Measurements from ENCODE around the gene TMEM235.

TMEM235 gene

GRCh38 chr17:78248051-78248914, 16.9 kb downstream of the TMEM235 start:
- no peak for DNase-seq
- Histone ChIP-seq H3K27me3 (ENCODE audit: control insufficient read depth in 1 of 2, insufficient read depth in 1 of 2, low read length in 2 of 2) (peaks cover 0 to 27% of the 10 kb centered on the region in 2 experiments), H3K4me1 (ENCODE audit: control insufficient read depth, insufficient read depth, low read depth, low read length) (peaks cover 6% of the 10 kb centered on the region), H4K91ac (ENCODE audit: low read length) (peak overlapping the region; percentile 83), H3K79me1 (replicated peaks; ENCODE audit: low read length, poor library complexity, severe bottlenecking) (no peaks in the 10 kb centered on the region), H2BK12ac (ENCODE audit: low read length in 2 of 2) (peak overlapping the region; percentile 29 to 73), H2AK5ac (ENCODE audit: low read length, severe bottlenecking) (no peak overlapping the region), H3K27ac (ENCODE audit: low read length, poor library complexity, severe bottlenecking) (no peak overlapping the region), H2BK15ac (ENCODE audit: low read depth, poor library complexity, severe bottlenecking) (no peak overlapping the region), H3K36me3 (ENCODE audit: control insufficient read depth in 1 of 2, insufficient read depth in 2 of 2, low read depth in 1 of 2, low read length in 2 of 2) (no peaks in the 10 kb centered on the region), H3K4me3 (ENCODE audit: insufficient read depth in 1 of 2, low read depth in 1 of 2, low read length in 2 of 2) (no peak overlapping the region), H3K4ac (ENCODE audit: low read depth in 1 of 2, low read length in 2 of 2) (no peak overlapping the region), H2BK120ac (ENCODE audit: low read depth, low read length) (peak overlapping the region; percentile 30), H3K9me3 (ENCODE audit: control insufficient read depth, low read length) (no peaks in the 10 kb centered on the region), H2BK5ac (ENCODE audit: low read depth, low read length, poor library complexity, severe bottlenecking) (no peak overlapping the region), H2AFZ (ENCODE audit: low read depth, low read length) (no peak overlapping the region), H3K4me2 (ENCODE audit: low read length, poor library complexity, severe bottlenecking) (no peak overlapping the region), H4K8ac (ENCODE audit: low read length) (peak overlapping the region; percentile 16), H3K9ac (ENCODE audit: low read length) (no peak overlapping the region), H3K18ac (ENCODE audit: low read depth in 1 of 2, low read length in 2 of 2) (peak overlapping the region; percentile 58 to 60), H3K23ac (ENCODE audit: low read length in 2 of 2) (no peak overlapping the region), H3K14ac (ENCODE audit: low read length in 2 of 2) (no peak overlapping the region)
- 93% methylated on average over 28 of the region's 30 CpGs for WGBS

GRCh38 chr17:78249074-78249817, 17.8 kb downstream of the TMEM235 start:
- no peak overlapping the region for H2BK120ac ChIP-seq (ENCODE audit: low read depth, low read length)
- no peak overlapping the region for H3K14ac ChIP-seq (ENCODE audit: low read length in 2 of 2)
- H3K9ac ChIP-seq (ENCODE audit: low read length): no peak overlapping the region
- peaks cover 2% of the 10 kb centered on the region for H3K79me1 ChIP-seq (replicated peaks; ENCODE audit: low read length, poor library complexity, severe bottlenecking)
- 93% methylated on average over 16 of the region's 16 CpGs for WGBS
- H2BK15ac ChIP-seq (ENCODE audit: low read depth, poor library complexity, severe bottlenecking): no peak overlapping the region
- peaks cover 10% of the 10 kb centered on the region for H3K4me1 ChIP-seq (ENCODE audit: control insufficient read depth, insufficient read depth, low read depth, low read length)
- H4K91ac ChIP-seq (ENCODE audit: low read length): peak overlapping the region; percentile 45
- H4K8ac ChIP-seq (ENCODE audit: low read length): no peak overlapping the region
- no peak overlapping the region for H2AFZ ChIP-seq (ENCODE audit: low read depth, low read length)
- no peak overlapping the region for H3K18ac ChIP-seq (ENCODE audit: low read depth in 1 of 2, low read length in 2 of 2)
- peaks cover 0 to 27% of the 10 kb centered on the region in 2 experiments for H3K27me3 ChIP-seq (ENCODE audit: control insufficient read depth in 1 of 2, insufficient read depth in 1 of 2, low read length in 2 of 2)
- H3K36me3 ChIP-seq (ENCODE audit: control insufficient read depth in 1 of 2, insufficient read depth in 2 of 2, low read depth in 1 of 2, low read length in 2 of 2): no peaks in the 10 kb centered on the region
- no peak overlapping the region for H3K4ac ChIP-seq (ENCODE audit: low read depth in 1 of 2, low read length in 2 of 2)
- no peak overlapping the region for H3K4me2 ChIP-seq (ENCODE audit: low read length, poor library complexity, severe bottlenecking)
- H2BK12ac ChIP-seq (ENCODE audit: low read length in 2 of 2): peak overlapping the region; percentile 4 to 23
- H3K27ac ChIP-seq (ENCODE audit: low read length, poor library complexity, severe bottlenecking): no peak overlapping the region
- H3K23ac ChIP-seq (ENCODE audit: low read length in 2 of 2): no peak overlapping the region
- H3K4me3 ChIP-seq (ENCODE audit: insufficient read depth in 1 of 2, low read depth in 1 of 2, low read length in 2 of 2): no peak overlapping the region
- H2AK5ac ChIP-seq (ENCODE audit: low read length, severe bottlenecking): no peak overlapping the region
- DNase-seq: no peak
- H3K9me3 ChIP-seq (ENCODE audit: control insufficient read depth, low read length): no peaks in the 10 kb centered on the region
- no peak overlapping the region for H2BK5ac ChIP-seq (ENCODE audit: low read depth, low read length, poor library complexity, severe bottlenecking)

- WGBS: 82% methylated on average over 20 of the region's 20 CpGs
Observed at GRCh38 chr17:78249818-78250806, 18.7 kb downstream of the TMEM235 start.

More at GRCh38 chr17:78249818-78250806, 18.7 kb downstream of the TMEM235 start:
- H2BK120ac ChIP-seq (ENCODE audit: low read depth, low read length): peak overlapping the region; percentile 39
- no peak overlapping the region for H3K23ac ChIP-seq (ENCODE audit: low read length in 2 of 2)
- no peak overlapping the region for H3K9ac ChIP-seq (ENCODE audit: low read length)
- peak overlapping the region in 1 of 2 experiments; percentile 45 for H3K14ac ChIP-seq (ENCODE audit: low read length in 2 of 2)
- no peak overlapping the region for H3K4me3 ChIP-seq (ENCODE audit: insufficient read depth in 1 of 2, low read depth in 1 of 2, low read length in 2 of 2)
- H2BK12ac ChIP-seq (ENCODE audit: low read length in 2 of 2): peak overlapping the region; percentile 0 to 83
- no peak overlapping the region for H2AK5ac ChIP-seq (ENCODE audit: low read length, severe bottlenecking)
- peak overlapping the region in 1 of 2 experiments; percentile 80 for H3K18ac ChIP-seq (ENCODE audit: low read depth in 1 of 2, low read length in 2 of 2)
- H3K79me1 ChIP-seq (replicated peaks; ENCODE audit: low read length, poor library complexity, severe bottlenecking): peaks cover 3% of the 10 kb centered on the region
- no peak overlapping the region for H3K27ac ChIP-seq (ENCODE audit: low read length, poor library complexity, severe bottlenecking)
- H2BK5ac ChIP-seq (ENCODE audit: low read depth, low read length, poor library complexity, severe bottlenecking): no peak overlapping the region
- H2AFZ ChIP-seq (ENCODE audit: low read depth, low read length): peak overlapping the region; percentile 3
- no peaks in the 10 kb centered on the region for H3K36me3 ChIP-seq (ENCODE audit: control insufficient read depth in 1 of 2, insufficient read depth in 2 of 2, low read depth in 1 of 2, low read length in 2 of 2)
- H3K4me1 ChIP-seq (ENCODE audit: control insufficient read depth, insufficient read depth, low read depth, low read length): peaks cover 13% of the 10 kb centered on the region
- DNase-seq: no peak
- no peak overlapping the region for H3K4me2 ChIP-seq (ENCODE audit: low read length, poor library complexity, severe bottlenecking)
- H4K91ac ChIP-seq (ENCODE audit: low read length): peak overlapping the region; percentile 45
- H4K8ac ChIP-seq (ENCODE audit: low read length): peak overlapping the region; percentile 62
- no peak overlapping the region for H2BK15ac ChIP-seq (ENCODE audit: low read depth, poor library complexity, severe bottlenecking)
- no peaks in the 10 kb centered on the region for H3K9me3 ChIP-seq (ENCODE audit: control insufficient read depth, low read length)
- H3K27me3 ChIP-seq (ENCODE audit: control insufficient read depth in 1 of 2, insufficient read depth in 1 of 2, low read length in 2 of 2): peaks cover 0 to 27% of the 10 kb centered on the region in 2 experiments
- peak overlapping the region in 1 of 2 experiments; percentile 66 for H3K4ac ChIP-seq (ENCODE audit: low read depth in 1 of 2, low read length in 2 of 2)
